Activated CD8-positive, alpha-beta memory T cell treated with anti-CD3 and anti-CD28 coated beads for 36 hours (primary cell): ENCODE results near the gene CRKL. TPM values are rescaled to one million over a fixed set of nuclear protein-coding genes. Genes with fewer than 3 reads are reported as not detected.

Experiments
- CTCF ChIA-PET: fragments of 350-600 bp; sonication (Branson Sonifier 250); formaldehyde crosslinking; loops from one replicate; lab custom pipeline; 2021; ENCODE audit warnings: antibody characterized with exemption; lab: Charles Lee
- POLR2A ChIA-PET: fragments of 350-600 bp; sonication (Branson Sonifier 250); formaldehyde crosslinking; loops from one replicate; lab custom pipeline; 2021; ENCODE audit warnings: antibody characterized with exemption; lab: Charles Lee
- total RNA-seq, 2 experiments: library from RNA; stranded (reverse); gene quantifications; one replicate each; pipeline ENCODE4 v1.2.3, GENCODE V29; 2021

The CRKL gene
- total RNA-seq, 2 experiments from 2014 or later: 85.3 to 86.2 TPM

DNA sequence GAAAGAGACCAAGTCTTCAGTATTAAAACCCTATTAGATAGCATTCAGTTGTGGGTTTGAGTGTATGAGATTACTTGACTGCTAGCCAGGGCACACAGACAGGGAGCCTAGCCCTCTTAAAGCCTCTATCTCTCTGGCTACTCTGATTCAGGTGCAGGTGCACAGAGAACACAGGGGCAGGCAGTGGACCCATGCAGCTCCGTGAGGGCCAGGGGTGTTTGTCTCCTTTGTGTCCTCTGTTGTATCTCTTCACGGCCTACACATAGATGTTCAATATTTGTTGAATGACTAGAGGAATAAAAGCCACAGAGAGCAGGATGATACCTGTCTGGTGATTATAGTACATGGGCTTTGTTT, 28.3 kb downstream of the CRKL start:
- CTCF ChIA-PET: no interaction called here
- POLR2A ChIA-PET: interaction anchor here (0.6 kb wide), 1 partner anchor 17 kb away, joined by 3 read pairs; no protein-coding TSS in a partner anchor

- ChIA-PET CTCF (no interaction called here), POLR2A (no interaction called here)
Observed at GRCh38 chr22:20946080-20946986, 29.1 kb downstream of the CRKL start.

DNA sequence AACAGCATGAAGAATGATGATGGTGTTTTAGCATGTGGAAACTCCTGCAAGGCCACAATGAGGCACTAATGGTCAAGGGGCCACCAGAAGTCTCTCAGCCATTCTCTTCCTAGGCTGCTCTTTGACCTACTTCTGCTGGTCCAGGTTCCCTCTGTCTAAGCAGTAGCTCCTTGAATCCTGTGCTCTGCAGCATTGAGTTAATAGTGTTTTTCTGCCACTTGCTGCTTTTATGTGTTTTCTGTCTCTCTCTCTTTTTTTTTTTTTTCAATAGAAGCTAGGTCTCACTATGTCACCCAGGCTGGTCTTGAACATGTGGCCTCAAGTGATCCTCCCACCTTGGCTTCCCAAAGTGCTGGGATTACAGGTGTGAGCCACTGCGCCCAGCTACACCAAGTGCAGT, 29.8 kb downstream of the CRKL start:
- ChIA-PET CTCF (no interaction called here), POLR2A (no interaction called here)

DNA sequence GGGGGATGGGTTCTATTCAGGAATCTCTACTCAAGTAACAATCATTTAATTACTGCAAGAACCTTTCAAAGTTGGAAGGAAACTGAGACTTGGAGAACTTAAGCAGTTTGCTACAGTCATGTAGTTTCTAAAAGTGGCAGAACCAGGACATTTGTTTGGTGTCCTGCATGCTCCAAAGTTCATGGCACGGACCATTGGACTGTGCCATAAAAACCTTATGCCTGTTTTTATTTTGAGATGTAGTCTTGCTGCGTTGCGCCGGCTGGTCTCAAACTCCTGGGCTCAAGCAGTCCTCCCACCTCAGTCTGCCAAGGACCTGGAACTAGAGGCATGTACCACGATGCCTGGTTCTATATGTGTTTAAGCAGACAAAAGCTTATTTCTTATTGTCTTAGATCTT, 31.2 kb downstream of the CRKL start:
- ChIA-PET CTCF (no interaction called here), POLR2A (no interaction called here)

GRCh38 chr22:20948989-20949388, 31.8 kb downstream of the CRKL start:
- ChIA-PET CTCF (interaction anchor here (1.7 kb wide), 1 partner anchor 61 kb away, joined by 3 read pairs; no protein-coding TSS in a partner anchor), POLR2A (no interaction called here)

DNA sequence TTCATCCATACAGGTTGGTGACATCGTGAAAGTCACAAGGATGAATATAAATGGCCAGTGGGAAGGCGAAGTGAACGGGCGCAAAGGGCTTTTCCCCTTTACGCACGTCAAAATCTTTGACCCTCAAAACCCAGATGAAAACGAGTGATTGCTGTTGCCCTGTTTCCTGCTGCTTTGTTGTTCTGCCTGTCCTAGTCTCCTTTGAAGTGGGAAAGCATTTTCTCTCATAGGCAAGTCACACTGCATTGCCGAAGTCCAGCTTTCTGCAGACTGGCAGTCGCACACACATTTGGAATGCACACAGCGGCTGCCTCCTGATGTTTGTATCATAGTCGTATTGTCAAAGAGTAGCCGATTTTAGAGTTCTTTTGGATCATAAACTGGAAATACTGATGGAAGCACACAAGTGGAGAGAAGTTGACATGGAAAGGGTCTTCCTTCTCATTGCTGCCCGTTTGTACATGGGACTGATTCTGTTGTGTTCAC, 32.5 kb downstream of the CRKL start:
- ChIA-PET POLR2A (no interaction called here), CTCF (interaction anchor here (1.7 kb wide), 1 partner anchor 60 kb away, joined by 3 read pairs; no protein-coding TSS in a partner anchor)

- CTCF ChIA-PET: no interaction called here
- POLR2A ChIA-PET: no interaction called here
Observed at GRCh38 chr22:20951151-20951931, 34.1 kb downstream of the CRKL start.

DNA sequence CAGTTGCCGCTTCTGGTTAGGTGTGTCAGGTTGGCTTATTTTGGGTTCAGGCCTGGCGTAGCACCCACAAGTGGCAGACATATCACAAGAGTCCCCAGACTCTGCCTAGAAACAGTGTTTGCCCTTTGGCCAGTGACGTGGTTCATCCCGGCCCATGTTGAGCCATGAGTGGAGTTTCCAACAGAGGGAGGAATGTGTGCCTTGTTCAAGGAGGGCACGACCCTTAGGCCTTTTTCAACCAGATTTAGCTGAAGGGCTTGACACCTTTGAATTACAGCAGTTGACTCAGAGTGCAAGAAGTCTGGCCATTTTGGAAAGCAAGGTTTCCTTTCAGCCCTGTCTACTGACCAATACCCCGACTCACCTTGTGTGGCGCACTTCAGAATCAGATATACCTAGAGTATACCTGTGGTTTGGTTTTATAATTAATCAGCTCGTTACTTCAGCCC, 34.7 kb downstream of the CRKL start:
- CTCF ChIA-PET: interaction anchor here (0.9 kb wide), 1 partner anchor 14 kb away, joined by 3 read pairs; no protein-coding TSS in a partner anchor

DNA sequence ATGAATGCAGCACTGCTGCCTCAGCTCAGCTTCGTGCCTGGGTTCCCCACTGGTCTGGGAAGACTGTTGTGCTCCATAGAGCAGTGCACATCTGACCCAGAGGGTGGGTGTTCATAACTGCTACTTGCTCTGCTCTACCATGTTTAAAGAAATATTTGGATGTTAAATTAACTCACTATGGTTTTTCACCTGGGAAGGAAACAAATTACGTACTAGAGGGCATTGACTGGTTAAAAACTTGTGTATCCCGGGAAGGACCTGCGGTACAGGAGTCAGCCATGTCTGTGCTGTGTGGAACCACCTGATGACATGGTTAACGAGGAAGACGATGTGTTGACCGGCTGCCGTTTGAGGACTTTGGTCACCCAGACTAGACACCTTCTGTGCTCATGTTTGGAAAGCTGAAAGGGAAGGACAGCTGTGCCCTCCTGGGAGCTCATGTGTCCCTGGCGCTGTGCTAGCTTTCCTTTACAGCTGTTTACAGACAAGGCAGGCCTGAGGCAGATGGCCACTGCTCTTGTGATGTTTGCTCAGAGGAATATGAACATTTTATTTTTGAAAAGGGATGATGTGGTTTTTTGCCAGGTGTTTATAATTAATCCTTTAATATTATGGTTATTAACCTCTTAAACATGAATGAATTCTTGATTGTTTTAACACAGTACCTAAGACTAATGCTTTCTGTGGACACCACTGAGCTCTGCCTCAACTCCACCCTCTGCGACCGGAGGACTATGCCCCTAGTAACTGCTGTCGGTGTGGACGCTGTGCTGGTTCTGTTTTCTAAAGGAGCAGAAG, 35.5 kb downstream of the CRKL start:
- ChIA-PET CTCF (interaction anchor here (0.8 to 0.9 kb wide), 2 partner anchors 9 to 15 kb away, joined by 3 read pairs; no protein-coding TSS in a partner anchor), POLR2A (no interaction called here)

More for the DNA sequence above, 34.7 kb downstream of the CRKL start:
- POLR2A ChIA-PET: no interaction called here

- ChIA-PET CTCF (interaction anchor here (0.8 kb wide), 1 partner anchor 8 kb away, joined by 3 read pairs; no protein-coding TSS in a partner anchor), POLR2A (interaction anchor here (1.2 kb wide), 1 partner anchor 50 kb away, joined by 4 read pairs; no protein-coding TSS in a partner anchor)
Observed at GRCh38 chr22:20953342-20953608, 36.1 kb downstream of the CRKL start.

GRCh38 chr22:20953668-20954500, 36.7 kb downstream of the CRKL start:
- CTCF ChIA-PET: interaction anchor here (0.5 kb wide), 1 partner anchor 654 kb away, joined by 3 read pairs; no protein-coding TSS in a partner anchor
- POLR2A ChIA-PET: interaction anchor here (1.2 kb wide), 1 partner anchor 49 kb away, joined by 4 read pairs; no protein-coding TSS in a partner anchor

DNA sequence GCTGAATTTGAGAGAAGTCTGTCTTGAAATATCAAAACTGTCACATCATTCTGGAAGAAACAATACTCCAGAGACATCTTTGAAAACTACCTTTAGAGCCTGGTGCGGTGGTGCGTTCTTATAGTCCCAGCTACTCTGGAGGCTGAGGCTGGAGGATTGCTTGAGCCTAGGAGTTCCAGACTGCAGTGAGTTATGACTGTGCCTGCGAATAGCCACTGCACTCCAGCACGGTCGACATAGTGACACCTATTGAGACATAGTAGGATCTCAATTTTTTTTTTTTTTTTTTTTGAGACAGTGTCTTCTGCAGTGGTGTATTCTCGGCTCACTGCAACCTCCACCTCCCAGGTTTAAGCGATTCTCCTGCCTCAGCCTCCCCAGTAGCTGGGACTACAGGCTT, 38.3 kb downstream of the CRKL start:
- ChIA-PET CTCF (no interaction called here), POLR2A (no interaction called here)

DNA sequence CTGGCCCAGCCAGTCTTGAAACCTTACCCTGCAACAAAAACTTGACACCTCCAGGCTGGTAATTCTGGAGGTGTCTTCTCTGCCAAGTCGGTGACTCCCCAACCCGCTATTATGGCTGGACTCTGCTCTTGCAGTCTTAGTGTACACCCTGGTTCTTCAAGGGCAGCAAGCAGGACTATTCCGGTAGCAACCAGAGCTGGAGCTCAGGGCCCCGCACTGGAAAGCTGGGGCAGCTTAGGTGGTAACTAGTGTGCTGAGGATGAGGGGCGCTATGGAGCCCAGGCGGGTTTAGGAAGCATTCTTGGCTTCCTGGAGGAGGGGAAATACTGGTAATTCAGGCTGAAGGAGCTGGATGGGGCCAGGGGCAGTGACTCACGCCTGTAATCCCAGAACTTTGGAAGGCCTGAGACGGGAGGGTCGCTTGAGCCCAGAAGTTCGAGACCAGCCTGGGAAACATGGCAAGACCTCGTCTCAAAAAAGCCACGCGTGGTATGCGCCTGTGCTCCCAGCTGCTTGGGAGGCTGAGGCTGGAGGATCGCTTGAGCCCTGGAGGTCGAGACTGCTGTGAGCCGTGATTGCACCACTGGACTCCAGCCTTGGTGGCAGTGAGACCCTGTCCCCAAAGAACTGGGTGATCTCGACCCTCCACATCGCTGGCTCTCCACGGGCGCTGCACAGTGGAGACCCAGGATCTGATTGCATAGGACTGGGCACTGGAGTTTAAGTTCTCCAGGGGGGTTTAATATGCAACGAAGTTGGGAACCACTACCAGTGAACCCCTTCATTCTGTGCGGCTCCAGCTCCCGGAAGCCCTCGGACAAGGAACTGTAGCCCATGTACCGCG, 39.3 kb downstream of the CRKL start:
- POLR2A ChIA-PET: no interaction called here
- CTCF ChIA-PET: interaction anchor here (0.6 kb wide), 1 partner anchor 17 kb away, joined by 3 read pairs; no protein-coding TSS in a partner anchor

- CTCF ChIA-PET: interaction anchor here (0.6 kb wide), 1 partner anchor 17 kb away, joined by 3 read pairs; no protein-coding TSS in a partner anchor
- POLR2A ChIA-PET: interaction anchor here (1.3 kb wide), 1 partner anchor 42 kb away, joined by 4 read pairs; no protein-coding TSS in a partner anchor
Observed at GRCh38 chr22:20957102-20957682, 40.0 kb downstream of the CRKL start.

DNA sequence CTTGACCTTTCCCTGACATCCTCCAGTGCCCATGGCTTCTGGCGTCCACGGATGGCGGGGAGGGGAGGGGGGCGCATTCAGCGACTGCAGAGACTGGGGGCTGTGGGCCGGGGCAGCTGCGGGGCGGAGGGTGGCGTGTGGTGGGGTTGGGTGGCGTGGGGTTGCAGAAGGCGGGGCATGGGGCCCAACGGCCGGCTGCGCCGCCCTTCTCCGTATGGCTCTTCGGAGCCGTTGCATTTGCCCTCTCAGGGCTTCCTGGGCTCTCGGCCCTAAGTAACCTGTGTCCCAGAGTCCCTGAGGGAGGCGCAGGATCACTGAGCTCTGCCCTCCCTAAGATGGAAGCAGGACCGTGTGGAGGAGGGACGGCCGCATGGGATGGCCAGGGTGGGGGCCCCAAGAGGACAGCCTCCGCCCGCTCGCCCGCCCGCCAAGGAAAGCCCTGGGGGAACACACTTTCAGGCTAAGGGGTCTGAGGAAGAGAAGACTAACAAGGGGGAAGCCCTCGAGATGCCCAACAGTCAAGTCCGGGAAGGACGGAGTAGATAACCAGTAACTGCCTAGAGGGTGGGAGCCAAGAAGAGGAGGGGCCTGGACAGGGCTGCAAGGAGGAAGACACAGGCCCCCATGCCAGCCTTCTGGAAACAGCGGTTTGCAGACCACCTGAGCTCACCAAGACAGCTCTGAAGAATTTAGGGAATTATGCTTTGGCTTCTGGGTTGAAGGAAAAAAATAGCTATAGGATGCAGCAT, 40.6 kb downstream of the CRKL start:
- ChIA-PET CTCF (interaction anchor here (1.3 kb wide), 1 partner anchor 10 kb away, joined by 4 read pairs; the partner anchor contains the start of gene AIFM3), POLR2A (interaction anchor here (0.6 to 1.3 kb wide), 2 partner anchors 42 to 769 kb away, joined by 3 to 4 read pairs; no protein-coding TSS in a partner anchor)
